GM23338 (cell line): Measurements from ENCODE around the gene UMODL1. TPM values are rescaled to one million over a fixed set of nuclear protein-coding genes. Genes with fewer than 3 reads are reported as not detected.

Source experiments
- ATAC-seq: fragments of 200-7000 bp; cut with Tn5 transposase; 3 replicates; pipeline ENCODE4 v1.9.1; 2020
- DNase-seq: peaks from one replicate; pipeline ENCODE4 v3.0.0-alpha.2; 2015; ENCODE audit warnings: low spot score
- H2AFZ ChIP-seq: fragments of 200-600 bp; sonication (generic); 2 replicates; pipeline ENCODE4 v1.8.0; 2016; ENCODE audit warnings: antibody characterized with exemption, mild to moderate bottlenecking, moderate library complexity
- H3F3A ChIP-seq: fragments of 200-600 bp; sonication (generic); replicated peaks from 2 replicates; pipeline ENCODE4 v1.8.0; 2017; ENCODE audit warnings: antibody characterized with exemption, mixed run types, low read depth
- H3K27ac ChIP-seq: fragments of 200-600 bp; sonication (generic); 2 replicates; pipeline ENCODE4 v1.6.1; 2016; ENCODE audit warnings: low read depth
- H3K27me3 ChIP-seq: fragments of 200-600 bp; sonication (generic); 2 replicates; pipeline ENCODE4 v1.8.0; 2016; ENCODE audit warnings: mild to moderate bottlenecking, mixed run types, moderate library complexity; ENCODE audit not compliant: insufficient read depth
- H3K36me3 ChIP-seq: fragments of 200-600 bp; sonication (generic); 2 replicates; pipeline ENCODE4 v1.8.0; 2016; ENCODE audit warnings: mild to moderate bottlenecking; ENCODE audit not compliant: insufficient read depth
- H3K4me1 ChIP-seq: fragments of 200-600 bp; sonication (generic); 2 replicates; pipeline ENCODE4 v1.8.0; 2016; ENCODE audit warnings: mild to moderate bottlenecking, moderate library complexity; ENCODE audit not compliant: insufficient read depth
- H3K4me2 ChIP-seq: fragments of 200-600 bp; sonication (generic); 2 replicates; pipeline ENCODE4 v1.7.1; 2017; ENCODE audit warnings: mixed run types
- H3K4me3 ChIP-seq: fragments of 200-600 bp; sonication (generic); 2 replicates; pipeline ENCODE4 v1.6.1; 2016; ENCODE audit warnings: mixed run types
- H3K79me2 ChIP-seq: fragments of 200-600 bp; sonication (generic); replicated peaks from 2 replicates; pipeline ENCODE4 v1.8.0; 2017; ENCODE audit warnings: mild to moderate bottlenecking; ENCODE audit not compliant: insufficient read depth
- H3K9me2 ChIP-seq: fragments of 200-600 bp; sonication (generic); 2 replicates; pipeline ENCODE4 v1.8.0; 2017; ENCODE audit not compliant: insufficient read depth
- H4K20me1 ChIP-seq: fragments of 200-600 bp; sonication (generic); replicated peaks from 2 replicates; pipeline ENCODE4 v1.8.0; 2017; ENCODE audit warnings: mild to moderate bottlenecking; ENCODE audit not compliant: insufficient read depth
- H3K27ac Mint-ChIP-seq: 2 replicates; pipeline ENCODE4 v1.8.0; 2020; ENCODE audit warnings: inconsistent platforms, mild to moderate bottlenecking, moderate library complexity, mixed read lengths
- H3K27me3 Mint-ChIP-seq: 3 replicates; pipeline ENCODE4 v1.8.0; 2022; ENCODE audit warnings: low read depth, mild to moderate bottlenecking, moderate library complexity, mixed read lengths, inconsistent platforms; ENCODE audit not compliant: insufficient read depth, poor library complexity
- H3K36me3 Mint-ChIP-seq: 3 replicates; pipeline ENCODE4 v1.8.0; 2021; ENCODE audit warnings: low read depth, mild to moderate bottlenecking, inconsistent platforms, moderate library complexity, mixed read lengths
- H3K4me1 Mint-ChIP-seq: 3 replicates; pipeline ENCODE4 v1.8.0; 2020; ENCODE audit warnings: mild to moderate bottlenecking, inconsistent platforms, mixed read lengths
- H3K4me3 Mint-ChIP-seq: 3 replicates; pipeline ENCODE4 v1.8.0; 2021; ENCODE audit warnings: moderate library complexity, mild to moderate bottlenecking, inconsistent platforms, mixed read lengths
- H3K9me3 Mint-ChIP-seq: 3 replicates; pipeline ENCODE4 v1.8.0; 2020; ENCODE audit warnings: moderate library complexity, mild to moderate bottlenecking, inconsistent platforms, mixed read lengths
- CREB1 ChIP-seq: fragments of 250-450 bp; sonication (Bioruptor Pico); IDR thresholded peaks from 2 replicates; pipeline ENCODE4 v1.5.0; 2020; ENCODE audit warnings: low read depth, mild to moderate bottlenecking, moderate library complexity
- EZH2phosphoT487 ChIP-seq: fragments of 200-600 bp; sonication (generic); IDR thresholded peaks from one replicate; pipeline ENCODE4 v1.8.1; 2018; ENCODE audit warnings: antibody characterized with exemption; ENCODE audit not compliant: unreplicated experiment
- JUNB ChIP-seq: IDR thresholded peaks from one replicate; pipeline ENCODE4 v1.6.1; 2016; ENCODE audit warnings: antibody characterized with exemption; ENCODE audit not compliant: unreplicated experiment
- NANOG ChIP-seq: IDR thresholded peaks from 2 replicates; pipeline ENCODE4 v1.6.1; 2016; ENCODE audit warnings: antibody characterized with exemption, borderline replicate concordance
- REST ChIP-seq: IDR thresholded peaks from one replicate; pipeline ENCODE4 v1.6.1; 2018; ENCODE audit warnings: antibody characterized with exemption; ENCODE audit not compliant: unreplicated experiment
- polyA plus RNA-seq: library from polyadenylated mRNA; unstranded; fragments of >200 nt; fragmentation: Nextera tagmentation; extraction: Ambion mirVana; gene quantifications from 2 replicates; pipeline ENCODE4 v1.2.1, GENCODE V29; 2016
- total RNA-seq: library from RNA; depleted of rRNA; stranded (reverse); fragments of >200 nt; shearing (Covaris generic); gene quantifications from 2 replicates; pipeline ENCODE4 v1.2.3, GENCODE V29; 2014
- TF ChIP-seq, protein P1 (sequence below): fragments of 250-450 bp; sonication (Bioruptor Pico); IDR thresholded peaks from 2 replicates; pipeline ENCODE4 v1.5.0; 2020; ENCODE audit warnings: mild to moderate bottlenecking, moderate library complexity
- TF ChIP-seq, protein P2 (sequence below), 2 experiments: fragments of 200-600 bp in 1 of 2; sonication (generic) in 1 of 2; conservative IDR thresholded peaks; 2 replicates each; pipeline versions ENCODE4 v1.5.1 to v1.6.1; 2016 to 2017; ENCODE audit warnings: antibody characterized with exemption in 2 of 2, low read depth in 2 of 2, mild to moderate bottlenecking in 2 of 2, moderate library complexity in 1 of 2

The UMODL1 gene
- total and polyA plus RNA-seq, 2 experiments from 2014 or later: not detected

GRCh38 chr21:42068256-42068545 lies 2.9 kb upstream of the UMODL1 start:
- TF ChIP-seq, protein P1, sequence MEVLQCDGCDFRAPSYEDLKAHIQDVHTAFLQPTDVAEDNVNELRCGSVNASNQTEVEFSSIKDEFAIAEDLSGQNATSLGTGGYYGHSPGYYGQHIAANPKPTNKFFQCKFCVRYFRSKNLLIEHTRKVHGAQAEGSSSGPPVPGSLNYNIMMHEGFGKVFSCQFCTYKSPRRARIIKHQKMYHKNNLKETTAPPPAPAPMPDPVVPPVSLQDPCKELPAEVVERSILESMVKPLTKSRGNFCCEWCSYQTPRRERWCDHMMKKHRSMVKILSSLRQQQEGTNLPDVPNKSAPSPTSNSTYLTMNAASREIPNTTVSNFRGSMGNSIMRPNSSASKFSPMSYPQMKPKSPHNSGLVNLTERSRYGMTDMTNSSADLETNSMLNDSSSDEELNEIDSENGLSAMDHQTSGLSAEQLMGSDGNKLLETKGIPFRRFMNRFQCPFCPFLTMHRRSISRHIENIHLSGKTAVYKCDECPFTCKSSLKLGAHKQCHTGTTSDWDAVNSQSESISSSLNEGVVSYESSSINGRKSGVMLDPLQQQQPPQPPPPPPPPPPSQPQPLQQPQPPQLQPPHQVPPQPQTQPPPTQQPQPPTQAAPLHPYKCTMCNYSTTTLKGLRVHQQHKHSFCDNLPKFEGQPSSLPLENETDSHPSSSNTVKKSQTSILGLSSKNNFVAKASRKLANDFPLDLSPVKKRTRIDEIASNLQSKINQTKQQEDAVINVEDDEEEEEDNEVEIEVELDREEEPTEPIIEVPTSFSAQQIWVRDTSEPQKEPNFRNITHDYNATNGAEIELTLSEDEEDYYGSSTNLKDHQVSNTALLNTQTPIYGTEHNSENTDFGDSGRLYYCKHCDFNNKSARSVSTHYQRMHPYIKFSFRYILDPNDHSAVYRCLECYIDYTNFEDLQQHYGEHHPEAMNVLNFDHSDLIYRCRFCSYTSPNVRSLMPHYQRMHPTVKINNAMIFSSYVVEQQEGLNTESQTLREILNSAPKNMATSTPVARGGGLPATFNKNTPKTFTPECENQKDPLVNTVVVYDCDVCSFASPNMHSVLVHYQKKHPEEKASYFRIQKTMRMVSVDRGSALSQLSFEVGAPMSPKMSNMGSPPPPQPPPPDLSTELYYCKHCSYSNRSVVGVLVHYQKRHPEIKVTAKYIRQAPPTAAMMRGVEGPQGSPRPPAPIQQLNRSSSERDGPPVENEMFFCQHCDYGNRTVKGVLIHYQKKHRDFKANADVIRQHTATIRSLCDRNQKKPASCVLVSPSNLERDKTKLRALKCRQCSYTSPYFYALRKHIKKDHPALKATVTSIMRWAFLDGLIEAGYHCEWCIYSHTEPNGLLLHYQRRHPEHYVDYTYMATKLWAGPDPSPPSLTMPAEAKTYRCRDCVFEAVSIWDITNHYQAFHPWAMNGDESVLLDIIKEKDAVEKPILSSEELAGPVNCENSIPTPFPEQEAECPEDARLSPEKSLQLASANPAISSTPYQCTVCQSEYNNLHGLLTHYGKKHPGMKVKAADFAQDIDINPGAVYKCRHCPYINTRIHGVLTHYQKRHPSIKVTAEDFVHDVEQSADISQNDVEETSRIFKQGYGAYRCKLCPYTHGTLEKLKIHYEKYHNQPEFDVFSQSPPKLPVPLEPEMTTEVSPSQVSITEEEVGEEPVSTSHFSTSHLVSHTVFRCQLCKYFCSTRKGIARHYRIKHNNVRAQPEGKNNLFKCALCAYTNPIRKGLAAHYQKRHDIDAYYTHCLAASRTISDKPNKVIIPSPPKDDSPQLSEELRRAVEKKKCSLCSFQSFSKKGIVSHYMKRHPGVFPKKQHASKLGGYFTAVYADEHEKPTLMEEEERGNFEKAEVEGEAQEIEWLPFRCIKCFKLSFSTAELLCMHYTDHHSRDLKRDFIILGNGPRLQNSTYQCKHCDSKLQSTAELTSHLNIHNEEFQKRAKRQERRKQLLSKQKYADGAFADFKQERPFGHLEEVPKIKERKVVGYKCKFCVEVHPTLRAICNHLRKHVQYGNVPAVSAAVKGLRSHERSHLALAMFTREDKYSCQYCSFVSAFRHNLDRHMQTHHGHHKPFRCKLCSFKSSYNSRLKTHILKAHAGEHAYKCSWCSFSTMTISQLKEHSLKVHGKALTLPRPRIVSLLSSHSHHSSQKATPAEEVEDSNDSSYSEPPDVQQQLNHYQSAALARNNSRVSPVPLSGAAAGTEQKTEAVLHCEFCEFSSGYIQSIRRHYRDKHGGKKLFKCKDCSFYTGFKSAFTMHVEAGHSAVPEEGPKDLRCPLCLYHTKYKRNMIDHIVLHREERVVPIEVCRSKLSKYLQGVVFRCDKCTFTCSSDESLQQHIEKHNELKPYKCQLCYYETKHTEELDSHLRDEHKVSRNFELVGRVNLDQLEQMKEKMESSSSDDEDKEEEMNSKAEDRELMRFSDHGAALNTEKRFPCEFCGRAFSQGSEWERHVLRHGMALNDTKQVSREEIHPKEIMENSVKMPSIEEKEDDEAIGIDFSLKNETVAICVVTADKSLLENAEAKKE (CRISPR knock-in tag): no peak
- TF ChIP-seq EZH2phosphoT487 (no peak), JUNB (no peak), CREB1 (no peak), NANOG (no peak), REST (no peak)
- TF ChIP-seq, protein P2, sequence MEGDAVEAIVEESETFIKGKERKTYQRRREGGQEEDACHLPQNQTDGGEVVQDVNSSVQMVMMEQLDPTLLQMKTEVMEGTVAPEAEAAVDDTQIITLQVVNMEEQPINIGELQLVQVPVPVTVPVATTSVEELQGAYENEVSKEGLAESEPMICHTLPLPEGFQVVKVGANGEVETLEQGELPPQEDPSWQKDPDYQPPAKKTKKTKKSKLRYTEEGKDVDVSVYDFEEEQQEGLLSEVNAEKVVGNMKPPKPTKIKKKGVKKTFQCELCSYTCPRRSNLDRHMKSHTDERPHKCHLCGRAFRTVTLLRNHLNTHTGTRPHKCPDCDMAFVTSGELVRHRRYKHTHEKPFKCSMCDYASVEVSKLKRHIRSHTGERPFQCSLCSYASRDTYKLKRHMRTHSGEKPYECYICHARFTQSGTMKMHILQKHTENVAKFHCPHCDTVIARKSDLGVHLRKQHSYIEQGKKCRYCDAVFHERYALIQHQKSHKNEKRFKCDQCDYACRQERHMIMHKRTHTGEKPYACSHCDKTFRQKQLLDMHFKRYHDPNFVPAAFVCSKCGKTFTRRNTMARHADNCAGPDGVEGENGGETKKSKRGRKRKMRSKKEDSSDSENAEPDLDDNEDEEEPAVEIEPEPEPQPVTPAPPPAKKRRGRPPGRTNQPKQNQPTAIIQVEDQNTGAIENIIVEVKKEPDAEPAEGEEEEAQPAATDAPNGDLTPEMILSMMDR (conservative IDR thresholded peaks at IDR 0.05; ENCODE audit: low read depth in 2 of 2): no peak
- H3K27me3 ChIP-seq: no peaks in the 10 kb centered on the region
- no peaks in the 10 kb centered on the region for H4K20me1 ChIP-seq
- Mint-ChIP-seq H3K4me3 (no peak overlapping the region), H3K9me3 (no peaks in the 10 kb centered on the region), H3K27me3 (peaks cover 11% of the 10 kb centered on the region), H3K27ac (no peak overlapping the region), H3K36me3 (no peaks in the 10 kb centered on the region), H3K4me1 (peaks cover 21% of the 10 kb centered on the region)
- no peaks in the 10 kb centered on the region for H3K36me3 ChIP-seq
- H2AFZ ChIP-seq: peak overlapping the region; percentile 78; the same call in 1 of the 2 replicates
- no peaks in the 10 kb centered on the region for H3K79me2 ChIP-seq
- H3K4me3 ChIP-seq: no peak overlapping the region
- no peak overlapping the region for H3K4me2 ChIP-seq
- no peaks in the 10 kb centered on the region for H3F3A ChIP-seq
- ATAC-seq (no peak), DNase-seq (no peak)
- no peak overlapping the region for H3K27ac ChIP-seq
- 0 out of 2 replicates have a peak, but pooled peaks cover 3% of the 10 kb centered on the region for H3K4me1 ChIP-seq
- H3K9me2 ChIP-seq: no peaks in the 10 kb centered on the region
